Smooth muscle cell (in vitro differentiated cells): ENCODE results near the gene OARD1. TPM values are rescaled to one million over a fixed set of nuclear protein-coding genes. Genes with fewer than 3 reads are reported as not detected.
A peak's percentile ranks its signal among the peaks of the same experiment; 100 is the strongest.

Source experiments
- DNase-seq: peaks from one replicate; lab custom pipeline; 2025; ENCODE audit not compliant: unreplicated experiment; lab: John Stamatoyannopoulos, UW
- H2AFZ ChIP-seq: fragments of 200-600 bp; sonication (generic); 2 replicates; pipeline ENCODE4 v1.6.0; 2016; ENCODE audit warnings: antibody characterized with exemption, low read depth, mild to moderate bottlenecking
- H3F3A ChIP-seq: fragments of 200-600 bp; sonication (generic); 2 replicates; pipeline ENCODE4 v1.6.0; 2017; ENCODE audit warnings: antibody characterized with exemption, low read depth
- H3K27ac ChIP-seq: fragments of 200-600 bp; sonication (generic); 2 replicates; pipeline ENCODE4 v1.5.1; 2016; ENCODE audit warnings: low read depth, mild to moderate bottlenecking
- H3K27me3 ChIP-seq: fragments of 200-600 bp; sonication (generic); 2 replicates; pipeline ENCODE4 v1.6.1; 2016; ENCODE audit warnings: low read depth, mild to moderate bottlenecking
- H3K36me3 ChIP-seq: fragments of 200-600 bp; sonication (generic); 2 replicates; pipeline ENCODE4 v1.5.1; 2016; ENCODE audit warnings: low read depth
- H3K4me1 ChIP-seq: fragments of 200-600 bp; sonication (generic); 2 replicates; pipeline ENCODE4 v1.5.1; 2016; ENCODE audit warnings: low read depth
- H3K4me2 ChIP-seq: fragments of 200-600 bp; sonication (generic); 2 replicates; pipeline ENCODE4 v1.6.0; 2016; ENCODE audit warnings: mild to moderate bottlenecking
- H3K4me3 ChIP-seq: fragments of 200-600 bp; sonication (generic); 2 replicates; pipeline ENCODE4 v1.5.1; 2016; ENCODE audit warnings: mild to moderate bottlenecking
- H3K79me2 ChIP-seq: fragments of 200-600 bp; sonication (generic); 2 replicates; pipeline ENCODE4 v1.6.0; 2016; ENCODE audit warnings: low read depth, mild to moderate bottlenecking
- H3K9ac ChIP-seq: fragments of 200-600 bp; sonication (generic); 2 replicates; pipeline ENCODE4 v1.6.0; 2016; ENCODE audit warnings: low read depth
- H3K9me3 ChIP-seq: fragments of 200-600 bp; sonication (generic); replicated peaks from 2 replicates; pipeline ENCODE4 v1.5.1; 2016; ENCODE audit warnings: low read depth
- H4K20me1 ChIP-seq: fragments of 200-600 bp; sonication (generic); 2 replicates; pipeline ENCODE4 v1.6.0; 2016; ENCODE audit warnings: low read depth
- CTCF ChIP-seq: fragments of 200-600 bp; sonication (generic); IDR thresholded peaks from 2 replicates; pipeline ENCODE4 v1.5.1; 2017; ENCODE audit warnings: borderline replicate concordance, mild to moderate bottlenecking, antibody characterized with exemption; ENCODE audit not compliant: insufficient read depth, poor library complexity, severe bottlenecking
- WGBS: methylation state at CpG from one replicate; pipeline ENCODE4 v1.1.7; 2016; ENCODE audit warnings: low lambda C conversion rate; 5-methylcytosine and 5-hydroxymethylcytosine counted together
- polyA plus RNA-seq: library from polyadenylated mRNA; unstranded; fragments of >200 nt; fragmentation: Nextera tagmentation; extraction: Ambion mirVana; gene quantifications from 2 replicates; pipeline ENCODE4 v1.2.1, GENCODE V29; 2016
- total RNA-seq: library from RNA; depleted of rRNA; stranded (reverse); fragments of >200 nt; gene quantifications from 2 replicates; pipeline ENCODE4 v1.2.3, GENCODE V29; 2014

Gene OARD1
- total and polyA plus RNA-seq, 2 experiments from 2014 or later = 15.0 to 21.2 TPM

DNA sequence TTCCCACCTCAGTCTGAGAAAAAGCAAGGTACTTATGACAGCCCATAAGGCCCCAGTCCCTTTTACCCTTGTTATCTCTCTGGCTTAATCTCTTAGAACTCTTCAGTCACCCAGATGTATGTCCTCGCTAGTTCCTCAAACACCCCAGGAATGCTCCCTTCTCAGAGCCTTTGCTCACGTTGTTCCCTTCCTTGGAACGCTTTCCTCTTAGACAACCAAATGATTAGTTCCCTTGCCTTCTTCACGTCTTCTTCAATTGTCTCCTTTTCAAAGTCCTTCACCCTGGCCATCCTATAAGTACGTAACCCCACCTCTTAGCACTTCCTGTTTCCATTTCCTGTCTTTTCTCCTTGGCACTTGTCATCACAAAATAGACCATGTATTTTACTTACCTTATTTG is 20.3 kb downstream of the OARD1 start:
- no peaks in the 10 kb centered on the region for H3K79me2 ChIP-seq
- H3K27ac ChIP-seq = no peak overlapping the region
- 85% methylated on average over 5 of the region's 5 CpGs for WGBS
- no peak overlapping the region for H3K4me2 ChIP-seq
- H3F3A ChIP-seq = peaks cover 3% of the 10 kb centered on the region
- no peak for TF ChIP-seq CTCF
- H3K27me3 ChIP-seq = no peaks in the 10 kb centered on the region
- H4K20me1 ChIP-seq = no peaks in the 10 kb centered on the region
- DNase-seq = no peak
- no peak overlapping the region for H3K9ac ChIP-seq
- H3K4me3 ChIP-seq = no peak overlapping the region
- H3K9me3 ChIP-seq = no peaks in the 10 kb centered on the region
- H3K36me3 ChIP-seq = no peaks in the 10 kb centered on the region
- H2AFZ ChIP-seq = no peak overlapping the region
- H3K4me1 ChIP-seq = peaks cover 10% of the 10 kb centered on the region

GRCh38 chr6:41050536-41050935 is 21.6 kb downstream of the OARD1 start:
- Histone ChIP-seq H3K36me3 (no peaks in the 10 kb centered on the region), H3F3A (peaks cover 3% of the 10 kb centered on the region), H4K20me1 (no peaks in the 10 kb centered on the region), H3K4me1 (peaks cover 10% of the 10 kb centered on the region), H3K9me3 (no peaks in the 10 kb centered on the region), H3K9ac (no peak overlapping the region), H3K79me2 (no peaks in the 10 kb centered on the region), H3K4me2 (no peak overlapping the region), H3K27ac (no peak overlapping the region), H3K27me3 (no peaks in the 10 kb centered on the region), H3K4me3 (no peak overlapping the region), H2AFZ (no peak overlapping the region)
- WGBS = 54% methylated on average over 3 of the region's 3 CpGs
- no peak for DNase-seq
- TF ChIP-seq CTCF = no peak

DNA sequence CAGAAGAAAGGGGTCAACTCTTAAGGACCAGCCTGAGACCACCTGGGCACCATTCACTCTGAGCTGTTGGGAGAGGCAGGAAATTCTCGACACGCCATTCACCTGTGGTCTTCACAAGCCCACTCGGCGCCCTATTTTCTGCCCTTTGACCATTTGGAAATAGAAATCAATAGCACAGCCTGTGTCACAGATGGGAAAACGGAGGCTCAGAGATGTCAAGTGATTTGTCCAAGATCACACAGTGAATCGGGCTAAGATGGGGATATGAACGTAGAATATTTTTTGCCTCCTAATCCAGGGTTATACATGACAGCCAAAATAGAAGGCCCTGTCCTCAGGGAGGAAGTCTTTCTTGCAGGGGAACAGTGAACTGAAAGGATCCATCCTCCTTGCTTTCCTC is 22.2 kb downstream of the OARD1 start:
- H3K36me3 ChIP-seq = no peaks in the 10 kb centered on the region
- H3K4me2 ChIP-seq = peak overlapping the region; percentile 41
- H3F3A ChIP-seq = peaks cover 3% of the 10 kb centered on the region
- no peaks in the 10 kb centered on the region for H4K20me1 ChIP-seq
- no peak overlapping the region for H2AFZ ChIP-seq
- no peak overlapping the region for H3K9ac ChIP-seq
- DNase-seq = no peak
- TF ChIP-seq CTCF = no peak
- no peaks in the 10 kb centered on the region for H3K9me3 ChIP-seq
- 85% methylated on average over 7 of the region's 7 CpGs for WGBS
- no peak overlapping the region for H3K4me3 ChIP-seq
- no peaks in the 10 kb centered on the region for H3K27me3 ChIP-seq
- H3K79me2 ChIP-seq = no peaks in the 10 kb centered on the region
- H3K27ac ChIP-seq = no peak overlapping the region
- H3K4me1 ChIP-seq = peaks cover 10% of the 10 kb centered on the region

DNA sequence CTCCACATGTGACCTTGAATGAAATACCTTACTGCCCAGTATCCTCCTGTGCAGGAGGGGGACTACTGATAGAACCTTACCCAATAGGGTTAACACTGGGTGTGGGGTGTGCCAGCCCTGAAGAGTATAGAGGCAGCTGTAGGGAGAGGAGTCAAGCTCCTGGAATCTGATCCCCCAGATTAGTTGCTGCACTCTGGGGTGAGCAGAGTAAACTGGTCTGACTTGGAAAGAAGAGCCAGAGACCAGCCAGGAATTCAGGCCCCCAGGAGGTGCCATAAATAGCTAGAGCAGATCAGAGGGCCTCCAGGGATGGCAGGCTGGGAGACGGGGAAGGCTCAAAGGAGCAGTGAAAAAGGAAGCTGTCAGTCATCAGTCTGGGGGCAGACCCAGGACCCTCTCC is 22.6 kb downstream of the OARD1 start:
- no peak for DNase-seq
- Histone ChIP-seq H3K36me3 (no peaks in the 10 kb centered on the region), H3K9me3 (no peaks in the 10 kb centered on the region), H3K4me3 (no peak overlapping the region), H3K4me1 (peaks cover 10% of the 10 kb centered on the region), H3K27me3 (no peaks in the 10 kb centered on the region), H2AFZ (no peak overlapping the region), H4K20me1 (no peaks in the 10 kb centered on the region), H3K9ac (no peak overlapping the region), H3F3A (peaks cover 3% of the 10 kb centered on the region), H3K27ac (no peak overlapping the region), H3K79me2 (no peaks in the 10 kb centered on the region), H3K4me2 (peak overlapping the region; percentile 41)
- WGBS = 31% methylated on average over 1 of the region's 1 CpG
- no peak for TF ChIP-seq CTCF
